ENCODE results near the gene SPATA33.

The SPATA33 gene

DNA sequence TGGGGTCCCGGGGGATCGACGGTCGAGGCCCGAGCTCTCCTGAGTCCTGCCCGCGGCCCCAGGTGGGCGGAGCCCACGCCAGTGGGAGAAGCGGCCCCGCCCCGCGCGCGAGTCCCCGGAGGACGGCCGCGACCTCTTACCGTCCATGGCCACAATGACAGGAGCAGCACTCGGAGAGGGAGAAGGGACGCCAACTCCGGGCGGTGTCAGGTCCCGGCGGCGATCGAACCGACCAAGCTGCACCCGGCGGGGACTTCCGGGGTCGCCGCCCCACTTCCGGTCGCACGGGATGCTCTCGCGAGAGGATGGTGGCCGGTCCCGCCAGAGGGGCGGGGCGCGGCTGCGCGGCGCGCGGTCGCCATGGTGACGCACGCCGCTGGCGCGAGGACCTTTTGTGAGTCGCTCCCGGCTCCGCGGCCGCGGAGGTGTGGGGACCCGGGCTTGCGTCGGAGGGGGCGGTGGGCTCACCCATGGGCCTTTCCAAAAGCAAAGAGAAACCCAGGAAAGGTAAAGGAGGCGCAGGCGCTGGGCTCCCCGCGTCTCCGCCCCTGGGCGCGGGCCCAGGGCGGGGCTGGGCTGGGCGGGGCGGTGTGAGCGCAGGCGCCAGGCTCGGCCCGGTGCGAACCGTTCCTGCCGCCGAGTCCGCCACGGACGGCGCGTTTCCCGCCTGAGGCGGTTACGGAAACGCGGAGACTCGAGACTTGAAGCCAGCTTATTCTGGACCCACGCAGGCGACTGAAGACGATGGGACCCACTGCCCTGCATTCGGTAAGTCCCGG is at the start of gene SPATA33, which contains the start of gene CHMP1A:
Gene SPATA33, plus strand, starts transcription at position 395 of the 779 bp plus-strand sequence. Its CDS starts 76 bp downstream, at position 471.
Gene CHMP1A, minus strand, starts transcription at position 267 of the 779 bp plus-strand sequence. Its CDS starts 120 bp downstream, at position 147.
- Histone ChIP-seq H3K79me2 (ENCODE audit: insufficient read depth, low read length) (peaks cover 71% of the 10 kb centered on the region), H3K36me3 (ENCODE audit: insufficient read depth, low read length) (peaks cover 44% of the 10 kb centered on the region), H2AFZ (ENCODE audit: low read depth, low read length) (peak within 1 kb of the TSS; percentile 69), H3K27ac (ENCODE audit: low read length) (peak within 1 kb of the TSS; percentile 92), H3K9me3 (ENCODE audit: insufficient read depth, low read length, severe bottlenecking) (no peaks in the 10 kb centered on the region), H3K4me1 (ENCODE audit: insufficient read depth, low read length) (peaks cover 42% of the 10 kb centered on the region), H3K4me3 (ENCODE audit: low read depth in 1 of 2, low read length in 2 of 2) (peak within 1 kb of the TSS; percentile 63 to 71), H3K27me3 (ENCODE audit: insufficient read depth, low read length, poor library complexity) (no peaks in the 10 kb centered on the region), H4K20me1 (ENCODE audit: insufficient read depth, low read length) (peaks cover 28% of the 10 kb centered on the region), H3K4me2 (ENCODE audit: insufficient read depth, low read length) (peak within 1 kb of the TSS; percentile 94), H3K9ac (ENCODE audit: low read depth, low read length) (peak within 1 kb of the TSS; percentile 65)
- TF ChIP-seq, protein P1, sequence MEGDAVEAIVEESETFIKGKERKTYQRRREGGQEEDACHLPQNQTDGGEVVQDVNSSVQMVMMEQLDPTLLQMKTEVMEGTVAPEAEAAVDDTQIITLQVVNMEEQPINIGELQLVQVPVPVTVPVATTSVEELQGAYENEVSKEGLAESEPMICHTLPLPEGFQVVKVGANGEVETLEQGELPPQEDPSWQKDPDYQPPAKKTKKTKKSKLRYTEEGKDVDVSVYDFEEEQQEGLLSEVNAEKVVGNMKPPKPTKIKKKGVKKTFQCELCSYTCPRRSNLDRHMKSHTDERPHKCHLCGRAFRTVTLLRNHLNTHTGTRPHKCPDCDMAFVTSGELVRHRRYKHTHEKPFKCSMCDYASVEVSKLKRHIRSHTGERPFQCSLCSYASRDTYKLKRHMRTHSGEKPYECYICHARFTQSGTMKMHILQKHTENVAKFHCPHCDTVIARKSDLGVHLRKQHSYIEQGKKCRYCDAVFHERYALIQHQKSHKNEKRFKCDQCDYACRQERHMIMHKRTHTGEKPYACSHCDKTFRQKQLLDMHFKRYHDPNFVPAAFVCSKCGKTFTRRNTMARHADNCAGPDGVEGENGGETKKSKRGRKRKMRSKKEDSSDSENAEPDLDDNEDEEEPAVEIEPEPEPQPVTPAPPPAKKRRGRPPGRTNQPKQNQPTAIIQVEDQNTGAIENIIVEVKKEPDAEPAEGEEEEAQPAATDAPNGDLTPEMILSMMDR (IDR thresholded peaks at IDR 0.05; ENCODE audit: borderline replicate concordance, extremely low read depth, low read length, poor library complexity, severe bottlenecking) = no peak
- TF ChIP-seq EZH2 (IDR thresholded peaks at IDR 0.05; ENCODE audit: borderline replicate concordance, low read depth, low read length, severe bottlenecking) = no peak
- peak; percentile 92 for DNase-seq
- peak; percentile 88 for ATAC-seq (ENCODE audit: insufficient read depth, low read depth)

DNA sequence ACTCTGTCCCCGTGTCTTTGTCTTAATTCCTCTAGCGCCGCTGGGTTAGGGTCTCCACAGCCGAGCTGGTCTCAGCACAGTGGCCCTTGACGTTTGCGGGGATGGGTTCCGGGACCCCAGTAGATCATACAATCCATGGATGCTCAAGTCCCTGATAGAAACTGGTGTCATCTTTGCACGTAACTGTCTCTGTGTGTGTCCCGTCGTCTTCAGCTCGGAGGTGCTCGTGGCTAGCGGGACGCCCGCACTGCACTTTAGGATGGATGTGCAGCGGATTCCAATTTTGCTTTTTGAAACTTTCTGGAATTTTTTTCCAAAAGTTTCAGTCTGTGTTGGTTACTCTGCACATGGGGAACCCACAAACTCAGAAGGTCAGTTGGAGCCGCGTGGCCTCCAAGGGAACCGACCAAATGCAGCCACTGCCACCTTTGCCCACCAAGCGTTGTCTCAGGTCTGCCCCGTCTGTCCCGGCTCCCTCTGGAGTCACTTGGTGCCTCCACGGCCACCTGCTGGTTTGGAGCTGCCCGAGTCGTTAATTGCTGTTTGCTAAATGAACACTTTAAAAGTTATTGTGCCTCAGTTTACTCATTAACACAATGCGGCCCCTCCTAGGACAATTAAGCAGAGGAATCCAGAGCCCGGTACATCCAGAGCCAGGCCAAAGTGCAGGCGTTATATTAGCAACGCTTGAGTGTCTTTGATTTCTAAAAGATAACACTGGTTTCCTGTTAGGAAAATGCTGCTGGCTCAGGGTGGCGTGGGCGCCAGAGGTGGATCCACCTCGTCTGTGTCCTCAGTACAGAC is 49.5 kb upstream of the SPATA33 start:
- Histone ChIP-seq H3K4me1 (ENCODE audit: insufficient read depth, low read length) (peaks cover 63% of the 10 kb centered on the region), H2AFZ (ENCODE audit: low read depth, low read length) (peak overlapping the region; percentile 66), H3K27ac (ENCODE audit: low read length) (peak overlapping the region; percentile 94), H3K27me3 (ENCODE audit: insufficient read depth, low read length, poor library complexity) (no peaks in the 10 kb centered on the region), H3K36me3 (ENCODE audit: insufficient read depth, low read length) (no peaks in the 10 kb centered on the region), H4K20me1 (ENCODE audit: insufficient read depth, low read length) (no peaks in the 10 kb centered on the region), H3K79me2 (ENCODE audit: insufficient read depth, low read length) (no peaks in the 10 kb centered on the region), H3K9me3 (ENCODE audit: insufficient read depth, low read length, severe bottlenecking) (no peaks in the 10 kb centered on the region), H3K4me3 (ENCODE audit: low read depth in 1 of 2, low read length in 2 of 2) (peak overlapping the region in 1 of 2 experiments; percentile 38; a peak in 1 of 4 replicates), H3K9ac (ENCODE audit: low read depth, low read length) (peak overlapping the region; percentile 65), H3K4me2 (ENCODE audit: insufficient read depth, low read length) (peak overlapping the region; percentile 54)
- DNase-seq = peak; percentile 58
- TF ChIP-seq, protein P1 (IDR thresholded peaks at IDR 0.05; ENCODE audit: borderline replicate concordance, extremely low read depth, low read length, poor library complexity, severe bottlenecking) = no peak
- no peak for TF ChIP-seq EZH2 (IDR thresholded peaks at IDR 0.05; ENCODE audit: borderline replicate concordance, low read depth, low read length, severe bottlenecking)
- ATAC-seq (ENCODE audit: insufficient read depth, low read depth) = peak; percentile 61

DNA sequence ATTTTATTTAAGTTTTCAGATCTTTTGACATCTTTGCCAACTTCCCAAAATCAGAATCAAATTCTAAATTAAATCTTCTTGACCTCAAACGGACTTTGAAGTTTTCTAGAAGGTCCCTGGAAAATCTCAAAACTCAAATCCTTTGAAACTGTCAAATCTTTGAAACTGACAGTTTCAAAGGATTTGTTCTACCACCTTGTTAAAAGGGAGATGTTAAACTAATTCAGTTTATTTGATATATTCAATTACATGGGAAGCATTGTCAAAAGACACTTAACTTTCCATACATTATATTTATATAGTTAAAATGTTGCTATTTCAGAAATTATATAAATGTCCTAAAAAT is 47.6 kb upstream of the SPATA33 start:
- ATAC-seq (ENCODE audit: insufficient read depth, low read depth) = no peak
- H3K9ac ChIP-seq (ENCODE audit: low read depth, low read length) = no peak overlapping the region
- H3K27ac ChIP-seq (ENCODE audit: low read length) = peak overlapping the region; percentile 40; the same call in 1 of the 2 replicates
- H3K4me3 ChIP-seq (ENCODE audit: low read depth in 1 of 2, low read length in 2 of 2) = no peak overlapping the region
- no peak overlapping the region for H2AFZ ChIP-seq (ENCODE audit: low read depth, low read length)
- no peak for DNase-seq
- H3K4me2 ChIP-seq (ENCODE audit: insufficient read depth, low read length) = no peak overlapping the region
- H3K9me3 ChIP-seq (ENCODE audit: insufficient read depth, low read length, severe bottlenecking) = no peaks in the 10 kb centered on the region
- TF ChIP-seq EZH2 (IDR thresholded peaks at IDR 0.05; ENCODE audit: borderline replicate concordance, low read depth, low read length, severe bottlenecking) = no peak
- TF ChIP-seq, protein P1 (IDR thresholded peaks at IDR 0.05; ENCODE audit: borderline replicate concordance, extremely low read depth, low read length, poor library complexity, severe bottlenecking) = no peak
- H3K27me3 ChIP-seq (ENCODE audit: insufficient read depth, low read length, poor library complexity) = no peaks in the 10 kb centered on the region
- H3K79me2 ChIP-seq (ENCODE audit: insufficient read depth, low read length) = no peaks in the 10 kb centered on the region
- no peaks in the 10 kb centered on the region for H3K36me3 ChIP-seq (ENCODE audit: insufficient read depth, low read length)
- no peaks in the 10 kb centered on the region for H4K20me1 ChIP-seq (ENCODE audit: insufficient read depth, low read length)
- H3K4me1 ChIP-seq (ENCODE audit: insufficient read depth, low read length) = peaks cover 62% of the 10 kb centered on the region

All from DND-41 (cell line).